SK-N-SH treated with all-trans-retinoic acid at 6 μM for 48 hours (cell line): ENCODE measurements around the gene CAPN12.

Experiments used
- ARNTL ChIP-seq: fragments of 450-650 bp; formaldehyde crosslinking; IDR thresholded peaks from 2 replicates; pipeline ENCODE4 v1.5.0; 2020; ENCODE audit warnings: low read depth, mild to moderate bottlenecking, moderate library complexity, borderline replicate concordance
- ZFP30 ChIP-seq: fragments of 450-650 bp; formaldehyde crosslinking; IDR thresholded peaks from 2 replicates; pipeline ENCODE4 v1.5.0; 2022; ENCODE audit warnings: mild to moderate bottlenecking, moderate library complexity
- ZNF70 ChIP-seq: fragments of 450-650 bp; formaldehyde crosslinking; IDR thresholded peaks from 2 replicates; pipeline ENCODE4 v1.5.0; 2020; ENCODE audit warnings: mild to moderate bottlenecking, moderate library complexity

DNA sequence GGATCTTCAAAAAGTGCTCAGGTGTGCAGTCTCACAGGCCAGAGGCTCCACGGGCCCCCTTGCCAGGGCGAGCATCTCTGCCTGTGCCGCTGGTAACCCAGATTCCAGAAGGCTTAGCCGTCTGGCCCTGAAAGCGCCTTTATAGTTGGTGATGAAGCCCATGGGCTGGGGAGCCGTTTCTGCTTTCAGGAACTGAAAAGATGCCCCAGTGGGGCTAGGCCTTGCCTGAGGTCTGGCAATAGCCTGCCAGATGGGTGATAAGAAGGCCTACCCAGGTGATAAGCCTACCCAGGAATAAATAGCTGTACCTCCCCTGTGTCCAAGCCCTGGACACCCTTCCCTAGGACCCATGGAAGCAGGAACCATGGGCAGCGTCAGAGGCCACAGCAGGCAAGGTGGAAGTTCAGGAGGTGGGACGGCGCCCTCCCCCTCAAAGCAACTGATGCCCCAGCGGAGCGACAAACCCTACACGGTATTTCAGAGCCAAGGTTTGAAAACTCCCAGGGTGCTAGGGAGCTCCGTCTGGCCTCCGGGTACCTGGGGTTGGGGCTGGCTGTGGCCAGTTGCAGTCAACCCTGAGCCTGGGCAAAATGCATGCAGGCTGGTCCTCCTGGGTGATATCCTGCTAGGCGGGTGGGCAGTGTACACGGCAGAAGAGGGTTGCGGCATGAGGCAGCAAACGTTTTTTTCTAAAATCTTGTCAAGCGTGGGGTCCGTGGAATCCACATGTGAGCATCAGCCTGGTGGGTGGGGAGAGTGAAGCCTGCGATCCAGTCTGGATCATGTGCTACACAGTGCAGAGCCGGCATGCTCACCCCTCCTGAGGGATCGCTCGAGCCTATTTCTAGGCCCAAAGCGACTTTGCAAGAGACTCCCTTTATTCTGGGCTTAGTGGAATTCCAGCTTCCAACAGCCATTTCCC lies 51.6 kb downstream of the CAPN12 start:
- TF ChIP-seq ZFP30 (CRISPR knock-in tag) (no peak), ARNTL (no peak), ZNF70 (no peak)
